ENCODE data around the gene HRG. TPM values are rescaled to one million over a fixed set of nuclear protein-coding genes. Genes with fewer than 3 reads are reported as not detected.

HRG gene
- polyA plus RNA-seq, 3 donors: not detected

DNA sequence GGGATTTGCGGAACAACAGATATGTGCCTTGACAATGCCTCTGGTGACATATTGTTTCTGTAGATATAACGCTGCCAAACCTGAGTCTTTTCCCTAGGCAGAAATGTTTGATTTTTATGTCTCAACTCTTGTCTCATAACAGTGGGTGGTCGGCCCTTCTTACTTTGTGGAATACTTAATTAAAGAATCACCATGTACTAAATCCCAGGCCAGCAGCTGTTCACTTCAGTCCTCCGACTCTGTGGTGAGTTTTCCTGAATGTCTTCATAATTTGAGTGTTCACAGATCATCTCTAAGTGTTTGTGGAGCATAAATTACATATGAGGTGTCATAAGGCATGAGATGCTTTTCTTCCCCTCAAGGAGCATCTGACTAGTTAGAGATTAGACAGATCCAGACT is 19.7 kb upstream of the HRG start:
- Histone ChIP-seq H3K4me2 (replicated peaks; ENCODE audit: extremely low read depth, low read length, poor library complexity, severe bottlenecking) (no peak overlapping the region), H3K79me2 (ENCODE audit: insufficient read depth, low read length) (no peaks in the 10 kb centered on the region), H3K4me1 (ENCODE audit: control insufficient read depth in 1 of 2, insufficient read depth in 2 of 2, low read length in 2 of 2) (no peaks in the 10 kb centered on the region), H3K9ac (ENCODE audit: insufficient read depth, low read length, poor library complexity, severe bottlenecking) (no peak overlapping the region), H3K4me3 (replicated peaks in 1 of 3; ENCODE audit: low read depth in 2 of 3, low read length in 3 of 3) (no peak overlapping the region), H4K20me1 (ENCODE audit: insufficient read depth, low read length) (no peaks in the 10 kb centered on the region), H2AFZ (ENCODE audit: insufficient read depth, low read depth, low read length, poor library complexity, severe bottlenecking) (no peak overlapping the region), H3K36me3 (replicated peaks in 1 of 2; ENCODE audit: control insufficient read depth in 1 of 2, insufficient read depth in 2 of 2, low read length in 2 of 2) (no peaks in the 10 kb centered on the region), H3K27me3 (ENCODE audit: control insufficient read depth in 2 of 2, insufficient read depth in 2 of 2, low read length in 2 of 2) (peaks cover 0 to 2% of the 10 kb centered on the region in 2 donors), H3K9me3 (replicated peaks in 1 of 2; ENCODE audit: control insufficient read depth in 1 of 2, insufficient read depth in 1 of 2, low read length in 2 of 2) (no peaks in the 10 kb centered on the region), H3K27ac (ENCODE audit: low read depth in 1 of 2, low read length in 2 of 2) (no peak overlapping the region)
- intact Hi-C loops (cut with micrococcal nuclease): no loop called here
- H3K4me3 Mint-ChIP-seq: no peak overlapping the region
- no peak overlapping the region for H3K27ac Mint-ChIP-seq
- no peak for DNase-seq
- H3K4me1 Mint-ChIP-seq: no peaks in the 10 kb centered on the region
- no peaks in the 10 kb centered on the region for H3K36me3 Mint-ChIP-seq
- 100% methylated on average over 1 of the region's 4 CpGs for WGBS (ENCODE audit: insufficient coverage)
- H3K9me3 Mint-ChIP-seq: no peaks in the 10 kb centered on the region
- peaks cover 2 to 20% (median 12%) of the 10 kb centered on the region in 3 donors for H3K27me3 Mint-ChIP-seq (ENCODE audit: low read depth in 3 of 3)
- no peak for TF ChIP-seq CTCF (IDR thresholded peaks at IDR 0.05)

- no peak for TF ChIP-seq CTCF (IDR thresholded peaks at IDR 0.05)
- H3K4me3 ChIP-seq (replicated peaks in 1 of 3; ENCODE audit: low read depth in 2 of 3, low read length in 3 of 3): no peak overlapping the region
- H3K4me2 ChIP-seq (replicated peaks; ENCODE audit: extremely low read depth, low read length, poor library complexity, severe bottlenecking): no peak overlapping the region
- no CpG with 5 or more reads among the region's 1 CpG for WGBS (ENCODE audit: insufficient coverage)
- Mint-ChIP-seq H3K4me3 (no peak overlapping the region), H3K9me3 (no peaks in the 10 kb centered on the region), H3K27ac (no peak overlapping the region), H3K4me1 (no peaks in the 10 kb centered on the region), H3K36me3 (no peaks in the 10 kb centered on the region), H3K27me3 (ENCODE audit: low read depth in 3 of 3) (peaks cover 4 to 20% (median 12%) of the 10 kb centered on the region in 3 donors)
- no peak overlapping the region for H3K27ac ChIP-seq (ENCODE audit: low read depth in 1 of 2, low read length in 2 of 2)
- H3K36me3 ChIP-seq (replicated peaks in 1 of 2; ENCODE audit: control insufficient read depth in 1 of 2, insufficient read depth in 2 of 2, low read length in 2 of 2): no peaks in the 10 kb centered on the region
- no peaks in the 10 kb centered on the region for H3K4me1 ChIP-seq (ENCODE audit: control insufficient read depth in 1 of 2, insufficient read depth in 2 of 2, low read length in 2 of 2)
- no peak overlapping the region for H3K9ac ChIP-seq (ENCODE audit: insufficient read depth, low read length, poor library complexity, severe bottlenecking)
- no peaks in the 10 kb centered on the region for H4K20me1 ChIP-seq (ENCODE audit: insufficient read depth, low read length)
- H3K79me2 ChIP-seq (ENCODE audit: insufficient read depth, low read length): no peaks in the 10 kb centered on the region
- H3K27me3 ChIP-seq (ENCODE audit: control insufficient read depth in 2 of 2, insufficient read depth in 2 of 2, low read length in 2 of 2): peaks cover 0 to 2% of the 10 kb centered on the region in 2 donors
- no peak overlapping the region for H2AFZ ChIP-seq (ENCODE audit: insufficient read depth, low read depth, low read length, poor library complexity, severe bottlenecking)
- H3K9me3 ChIP-seq (replicated peaks in 1 of 2; ENCODE audit: control insufficient read depth in 1 of 2, insufficient read depth in 1 of 2, low read length in 2 of 2): no peaks in the 10 kb centered on the region
- intact Hi-C loops (cut with micrococcal nuclease): no loop called here
- no peak for DNase-seq
These were observed 19.0 kb upstream of the HRG start for GRCh38 chr3:186646841-186647240.
